HEK293T (cell line): ENCODE results near the gene TTC12.

Experiments used
- LEF1 ChIP-seq: fragments of 450-650 bp; IDR thresholded peaks from 2 replicates; pipeline ENCODE4 v1.6.1; 2017; ENCODE audit warnings: mild to moderate bottlenecking, borderline replicate concordance
- NFRKB ChIP-seq: fragments of 450-650 bp; IDR thresholded peaks from 2 replicates; pipeline ENCODE4 v1.6.1; 2016; ENCODE audit warnings: mild to moderate bottlenecking, moderate library complexity
- TF ChIP-seq, protein P1 (sequence below): fragments of 450-650 bp; IDR thresholded peaks from 2 replicates; pipeline ENCODE4 v1.6.1; 2016

DNA sequence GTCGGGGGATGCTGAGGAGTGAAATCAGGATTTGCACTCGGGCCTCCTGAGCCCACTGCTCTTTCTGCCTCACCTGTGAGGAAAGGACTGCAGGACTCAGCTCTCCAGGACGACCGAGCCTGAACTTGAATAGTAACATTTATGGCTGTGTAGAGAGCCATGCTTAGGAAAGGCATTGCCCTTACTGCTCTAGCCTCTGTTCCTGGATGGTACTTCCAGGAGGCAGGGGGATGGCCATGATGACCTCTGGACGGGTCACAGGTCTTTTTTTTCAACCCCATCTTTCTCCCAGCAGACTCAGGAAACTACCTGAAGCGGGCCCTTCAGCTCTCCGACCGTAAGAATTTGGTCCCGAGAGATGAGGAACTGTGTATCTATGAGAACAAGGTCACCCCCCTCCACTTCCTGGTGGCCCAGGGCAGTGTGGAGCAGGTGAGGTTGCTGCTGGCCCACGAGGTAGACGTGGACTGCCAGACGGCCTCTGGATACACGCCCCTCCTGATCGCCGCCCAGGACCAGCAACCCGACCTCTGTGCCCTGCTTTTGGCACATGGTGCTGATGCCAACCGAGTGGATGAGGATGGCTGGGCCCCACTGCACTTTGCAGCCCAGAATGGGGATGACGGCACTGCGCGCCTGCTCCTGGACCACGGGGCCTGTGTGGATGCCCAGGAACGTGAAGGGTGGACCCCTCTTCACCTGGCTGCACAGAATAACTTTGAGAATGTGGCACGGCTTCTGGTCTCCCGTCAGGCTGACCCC, 84.5 kb downstream of the TTC12 start:
- no peak for TF ChIP-seq NFRKB
- TF ChIP-seq LEF1: no peak
- TF ChIP-seq, protein P1, sequence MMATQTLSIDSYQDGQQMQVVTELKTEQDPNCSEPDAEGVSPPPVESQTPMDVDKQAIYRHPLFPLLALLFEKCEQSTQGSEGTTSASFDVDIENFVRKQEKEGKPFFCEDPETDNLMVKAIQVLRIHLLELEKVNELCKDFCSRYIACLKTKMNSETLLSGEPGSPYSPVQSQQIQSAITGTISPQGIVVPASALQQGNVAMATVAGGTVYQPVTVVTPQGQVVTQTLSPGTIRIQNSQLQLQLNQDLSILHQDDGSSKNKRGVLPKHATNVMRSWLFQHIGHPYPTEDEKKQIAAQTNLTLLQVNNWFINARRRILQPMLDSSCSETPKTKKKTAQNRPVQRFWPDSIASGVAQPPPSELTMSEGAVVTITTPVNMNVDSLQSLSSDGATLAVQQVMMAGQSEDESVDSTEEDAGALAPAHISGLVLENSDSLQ: no peak
